AG09309 (cell line): ENCODE results near the gene TM9SF2.

Source experiments
- DNase-seq: peaks from one replicate; pipeline ENCODE4 v3.0.0-alpha.2; 2010; ENCODE audit warnings: low read depth
- H3K4me3 ChIP-seq: 2 replicates; pipeline ENCODE4 v1.5.1; 2011; ENCODE audit warnings: mild to moderate bottlenecking, low read depth, low read length, moderate library complexity; ENCODE audit not compliant: control insufficient read depth
- CTCF ChIP-seq: IDR thresholded peaks from 2 replicates; pipeline ENCODE4 v1.5.1; 2011; ENCODE audit warnings: mild to moderate bottlenecking, low read depth, low read length, inconsistent platforms; ENCODE audit not compliant: insufficient read depth, control insufficient read depth; ENCODE audit errors: missing control alignments

TM9SF2 gene

GRCh38 chr13:99465454-99465853 is 35.8 kb upstream of the TM9SF2 start:
- no peak overlapping the region for H3K4me3 ChIP-seq
- TF ChIP-seq CTCF = no peak
- no peak for DNase-seq

- DNase-seq = peak; percentile 28
- no peak for TF ChIP-seq CTCF
- H3K4me3 ChIP-seq = no peak overlapping the region
Observed at GRCh38 chr13:99467764-99468163, 33.5 kb upstream of the TM9SF2 start.

GRCh38 chr13:99469041-99469440 is 32.2 kb upstream of the TM9SF2 start:
- no peak overlapping the region for H3K4me3 ChIP-seq
- no peak for TF ChIP-seq CTCF
- DNase-seq = no peak

DNA sequence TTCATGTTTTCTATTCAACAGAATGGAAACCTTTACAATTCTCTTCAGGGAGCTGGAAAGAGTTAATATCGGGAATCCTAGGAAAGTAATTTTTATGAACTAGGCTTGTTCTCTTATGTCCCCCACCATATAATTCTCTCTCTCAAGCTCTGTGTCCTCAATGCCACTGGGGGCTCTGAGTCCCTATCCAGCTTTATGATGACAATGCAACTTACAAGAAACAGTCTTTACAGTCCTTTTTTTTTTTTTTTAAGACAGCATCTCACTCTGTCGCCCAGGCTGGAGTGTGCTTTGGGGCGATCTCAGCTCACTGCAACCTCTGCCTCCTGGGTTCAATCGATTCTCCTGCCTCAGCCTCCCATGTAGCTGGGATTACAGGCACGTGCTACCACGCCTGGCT is 31.2 kb upstream of the TM9SF2 start:
- no peak for TF ChIP-seq CTCF
- no peak for DNase-seq
- H3K4me3 ChIP-seq = no peak overlapping the region

DNA sequence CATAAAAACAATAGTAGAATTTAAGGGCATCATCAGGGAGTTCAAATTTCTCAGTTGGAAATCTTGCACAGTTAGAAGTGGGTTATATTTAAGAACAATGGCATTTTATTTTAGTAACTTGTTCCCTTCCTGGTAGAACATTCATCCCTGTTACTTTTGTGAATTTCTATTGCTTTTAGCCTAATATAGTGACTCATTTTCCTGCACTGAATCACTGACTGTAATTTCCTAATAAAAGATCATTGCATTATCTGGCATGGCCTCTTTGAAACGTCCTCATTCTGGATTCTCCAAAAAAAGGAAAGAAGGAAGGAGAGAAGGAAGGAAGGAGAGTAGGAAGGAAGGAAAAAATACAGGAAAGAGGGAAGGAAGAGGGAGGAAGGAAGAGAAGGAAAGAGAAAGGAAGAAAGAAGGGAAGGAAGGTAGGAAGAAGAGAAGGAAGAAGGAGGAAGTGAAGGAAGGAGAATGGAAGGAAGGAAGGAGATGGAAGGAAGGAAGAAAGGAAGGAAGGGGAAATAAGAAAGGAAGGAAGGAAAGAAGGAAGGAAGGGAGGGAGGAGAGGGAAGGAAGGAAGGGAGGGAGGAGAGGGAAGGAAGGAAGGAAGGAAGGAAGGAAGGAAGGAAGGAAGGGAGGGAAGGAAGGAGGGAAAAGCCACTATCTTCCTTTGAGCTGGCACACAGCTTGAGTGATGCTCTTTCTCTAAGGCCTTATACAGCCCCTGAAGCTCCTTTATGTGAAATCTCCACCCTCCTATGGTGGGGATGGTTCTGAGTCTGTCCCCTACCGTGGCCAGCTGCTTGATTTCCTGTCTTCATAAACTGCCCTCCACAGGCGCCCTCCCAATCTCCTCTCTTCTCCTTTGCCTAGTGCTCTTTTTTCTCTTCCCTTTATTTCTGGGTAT is 29.8 kb upstream of the TM9SF2 start:
- no peak for TF ChIP-seq CTCF
- DNase-seq = peak; percentile 14
- H3K4me3 ChIP-seq = no peak overlapping the region

- no peak overlapping the region for H3K4me3 ChIP-seq
- DNase-seq = no peak
- TF ChIP-seq CTCF = no peak
Observed at GRCh38 chr13:99472122-99472440, 29.2 kb upstream of the TM9SF2 start.

DNA sequence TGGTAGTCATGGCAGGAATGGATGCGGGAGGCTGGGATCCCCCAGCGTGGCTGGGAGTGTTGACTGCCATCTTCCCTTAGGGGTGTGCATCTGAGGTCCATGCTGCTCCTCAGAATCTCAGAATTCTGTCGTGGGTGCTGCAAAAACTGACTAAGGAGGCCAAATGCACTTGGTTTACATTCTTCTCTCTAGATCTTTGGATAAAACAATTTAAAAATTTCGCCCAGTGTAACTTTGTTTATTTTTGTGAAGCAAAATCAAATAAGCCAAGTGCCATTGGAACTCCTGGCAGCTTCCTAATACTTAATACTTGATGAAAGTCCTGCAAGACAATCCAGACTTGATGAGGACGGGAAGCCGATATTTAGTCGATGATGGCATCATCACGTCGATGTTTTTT is 27.8 kb upstream of the TM9SF2 start:
- TF ChIP-seq CTCF = no peak
- H3K4me3 ChIP-seq = no peak overlapping the region
- no peak for DNase-seq
